GM21619 (cell line): ENCODE data around the gene PRODH.
"Not testable (repeated sequence)": the region's sequence is repeated elsewhere in the genome, so short reads cannot be mapped to it uniquely, and the experiment has no call there.

Source experiments
- ATAC-seq: cut with Tn5 transposase; IDR thresholded peaks from one replicate; pipeline ENCODE4 v1.9.1; 2021; ENCODE audit not compliant: unreplicated experiment

PRODH gene

GRCh38 chr22:18969158-18969942 is 33.3 kb upstream of the PRODH start:
- not testable (repeated sequence) for ATAC-seq

DNA sequence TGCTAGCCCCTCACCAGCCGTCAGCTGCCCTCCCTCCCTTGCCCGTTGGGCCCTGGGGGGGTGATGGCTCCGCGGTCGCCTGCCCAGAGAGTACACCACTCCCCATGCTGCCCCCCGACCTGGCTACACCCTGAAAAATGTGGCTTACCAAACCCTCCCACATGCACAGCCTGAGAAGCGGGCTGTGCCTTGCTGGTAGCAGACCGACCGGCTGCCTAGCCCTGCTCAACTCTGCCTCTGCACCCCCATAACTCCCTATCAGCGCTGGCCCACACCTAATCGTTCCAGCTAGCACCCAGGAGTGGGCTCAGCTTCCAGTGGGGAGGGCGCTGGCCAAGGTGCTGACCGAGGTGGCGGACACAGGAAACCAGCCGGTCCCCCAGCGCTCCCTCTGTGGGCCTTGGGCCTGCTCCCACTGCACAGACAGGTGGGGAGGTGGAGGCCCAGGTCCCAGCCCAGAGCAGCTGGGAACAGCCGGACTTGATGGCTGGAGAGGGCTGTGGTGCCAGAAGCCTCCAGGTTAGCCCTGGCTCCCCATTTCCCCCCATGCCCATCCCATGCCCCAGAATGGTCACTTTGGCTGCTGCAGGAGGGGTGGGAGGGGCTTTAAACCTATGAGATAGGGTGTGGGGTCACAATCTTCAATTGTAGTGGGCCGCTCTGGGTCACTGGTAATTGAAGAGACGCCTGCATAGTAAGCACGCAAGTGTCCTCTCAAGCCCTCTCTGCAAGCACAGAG is 32.1 kb upstream of the PRODH start:
- no peak for ATAC-seq

- not testable (repeated sequence) for ATAC-seq
Observed at GRCh38 chr22:18967391-18968010, 31.4 kb upstream of the PRODH start.

GRCh38 chr22:18966748-18967147 is 30.7 kb upstream of the PRODH start:
- no peak for ATAC-seq

DNA sequence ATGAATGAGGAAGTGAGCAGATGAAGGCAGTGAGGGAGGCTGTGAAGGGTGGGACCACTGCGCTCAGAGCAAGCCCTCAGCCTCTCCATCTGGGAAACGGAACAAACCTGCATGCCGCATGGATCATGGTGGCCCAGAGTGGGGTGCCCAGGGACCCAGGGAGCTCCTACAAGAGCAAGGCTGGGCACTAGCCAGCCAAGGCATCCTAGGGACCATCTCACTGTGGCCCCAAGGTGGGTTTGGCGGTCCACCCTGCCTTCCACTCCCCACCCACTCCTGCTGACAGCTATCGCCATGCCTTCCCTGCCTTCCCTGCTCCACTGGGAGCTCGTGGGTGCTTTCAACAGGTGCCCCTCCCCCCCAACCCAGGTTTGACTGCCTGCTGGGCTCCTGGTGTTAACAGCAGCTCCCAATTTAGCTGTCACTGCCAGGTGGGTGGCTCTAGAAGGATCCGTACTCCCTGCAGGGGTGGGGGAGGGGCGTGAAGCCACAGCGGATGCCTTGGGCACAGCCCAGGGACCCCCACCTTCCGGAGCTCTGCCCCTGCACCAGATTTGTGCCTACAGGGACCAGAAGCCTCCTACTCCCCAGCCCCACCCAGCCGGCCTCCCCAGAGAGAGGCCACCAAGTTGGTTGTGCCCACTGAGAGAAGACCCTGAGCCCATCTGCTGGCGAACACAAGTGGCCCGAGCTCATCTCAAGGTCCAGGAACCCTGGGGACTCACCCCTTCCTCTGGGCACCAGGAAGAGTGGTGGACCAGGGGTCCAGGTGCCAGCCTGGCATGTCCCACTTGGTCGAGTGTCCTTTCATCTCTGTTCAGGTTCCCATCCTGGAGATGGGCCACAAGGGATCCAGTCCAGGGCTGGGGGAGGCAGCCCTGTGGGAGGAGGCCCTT is 29.7 kb upstream of the PRODH start:
- no peak for ATAC-seq

DNA sequence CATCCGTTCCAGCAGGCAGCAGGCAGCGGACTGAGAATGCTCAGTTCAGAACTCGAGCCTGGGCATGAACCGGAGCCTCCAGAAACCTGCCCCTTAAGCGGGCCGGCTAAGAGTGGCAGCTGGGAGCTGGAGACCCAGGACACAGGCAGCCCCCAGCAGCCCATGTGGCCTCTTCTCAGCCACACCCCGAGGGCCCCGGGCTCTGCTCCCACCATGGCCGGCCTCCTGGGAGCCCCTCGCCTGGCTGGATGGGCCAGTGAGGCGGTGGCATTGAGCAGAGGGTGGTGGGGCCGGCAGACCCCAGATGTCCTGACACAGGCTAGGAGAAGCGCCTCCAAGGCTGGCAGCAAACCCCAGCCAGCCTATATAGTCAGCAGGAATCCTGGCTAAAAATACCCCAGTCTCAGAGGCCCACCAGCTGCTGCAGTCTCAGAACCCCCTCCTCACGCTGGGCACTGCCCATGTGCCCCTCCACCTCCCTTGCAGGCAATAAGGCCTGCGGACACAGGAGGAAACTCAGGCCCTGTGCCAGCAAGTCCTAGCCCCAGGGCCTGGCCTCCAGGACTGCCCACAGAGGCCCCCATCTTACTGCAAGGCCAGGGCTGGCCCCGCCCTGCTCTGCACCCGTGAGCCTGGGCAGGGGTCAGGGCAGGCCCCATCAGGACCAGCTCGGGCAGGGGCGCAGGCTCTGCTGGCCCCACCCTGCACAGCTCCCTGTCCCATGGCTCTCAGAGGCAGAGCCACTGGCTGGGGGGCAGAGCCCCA is 28.6 kb upstream of the PRODH start:
- not testable (repeated sequence) for ATAC-seq

DNA sequence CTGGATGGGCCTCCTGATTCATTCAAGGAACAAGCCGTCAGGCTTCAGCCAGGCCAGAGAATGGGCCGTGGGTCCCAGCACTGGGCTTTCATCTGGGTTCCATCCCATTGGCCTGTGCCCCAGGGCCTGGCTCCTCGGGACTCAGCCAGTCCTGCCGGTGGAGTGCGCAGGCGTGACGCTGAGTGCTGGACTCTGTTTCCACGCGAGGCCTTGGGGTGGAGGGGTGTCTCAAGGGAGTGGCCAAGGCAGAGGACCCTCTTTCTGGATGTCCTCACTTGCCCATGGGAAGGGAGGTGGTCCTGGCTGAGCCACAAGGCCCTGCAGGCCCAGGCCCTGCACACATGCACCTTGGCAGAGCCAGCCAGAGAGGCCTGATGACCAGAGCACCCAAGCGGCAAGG is 28.0 kb upstream of the PRODH start:
- not testable (repeated sequence) for ATAC-seq

DNA sequence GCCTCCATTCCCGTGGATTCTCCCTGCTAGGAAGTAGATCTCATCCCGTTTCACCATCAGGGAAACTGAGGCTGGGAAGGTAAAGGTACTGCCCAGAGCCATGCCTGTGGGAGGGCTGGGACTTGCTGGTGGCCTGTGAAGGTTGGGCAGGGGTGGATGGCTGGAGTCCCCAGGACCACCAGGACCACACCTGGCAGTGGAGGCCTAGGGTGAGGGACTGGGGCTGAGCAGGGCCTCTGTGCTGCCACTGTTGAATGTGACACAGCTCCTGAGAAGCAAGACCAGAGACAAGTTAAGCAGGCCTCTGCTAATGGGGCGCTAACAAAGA is 26.2 kb upstream of the PRODH start:
- ATAC-seq = no peak

DNA sequence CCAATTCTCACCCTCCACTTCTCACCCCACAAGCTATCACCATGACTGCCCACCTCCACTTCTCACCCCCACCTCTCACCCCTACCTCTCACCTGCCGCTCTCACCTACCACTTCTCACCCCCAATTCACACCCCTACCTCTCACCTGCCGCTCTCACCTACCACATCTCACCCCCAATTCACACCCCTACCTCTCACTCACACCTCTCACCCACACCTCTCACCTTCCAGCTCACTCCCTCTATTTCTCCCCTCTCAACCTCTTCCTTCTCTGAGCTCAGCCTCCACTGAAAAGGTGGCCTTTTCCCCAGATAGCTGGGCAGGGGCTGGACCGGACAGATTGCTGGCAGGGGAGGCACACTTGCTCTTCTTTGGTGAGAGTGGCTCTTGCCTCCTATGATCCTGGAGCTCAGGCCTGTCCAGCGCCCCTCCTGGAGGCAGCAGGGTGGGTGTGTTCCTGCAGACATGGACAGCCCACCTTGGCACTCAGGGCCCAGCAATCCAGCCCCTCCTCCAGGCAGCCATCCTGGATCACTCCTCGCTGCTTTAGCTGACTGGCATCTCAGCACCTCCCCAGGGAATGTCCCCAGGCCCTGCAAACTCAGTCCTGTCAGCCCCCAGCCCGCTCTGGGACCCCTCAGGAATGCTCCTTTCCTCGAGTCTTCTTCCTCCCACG is 25.7 kb upstream of the PRODH start:
- not testable (repeated sequence) for ATAC-seq

DNA sequence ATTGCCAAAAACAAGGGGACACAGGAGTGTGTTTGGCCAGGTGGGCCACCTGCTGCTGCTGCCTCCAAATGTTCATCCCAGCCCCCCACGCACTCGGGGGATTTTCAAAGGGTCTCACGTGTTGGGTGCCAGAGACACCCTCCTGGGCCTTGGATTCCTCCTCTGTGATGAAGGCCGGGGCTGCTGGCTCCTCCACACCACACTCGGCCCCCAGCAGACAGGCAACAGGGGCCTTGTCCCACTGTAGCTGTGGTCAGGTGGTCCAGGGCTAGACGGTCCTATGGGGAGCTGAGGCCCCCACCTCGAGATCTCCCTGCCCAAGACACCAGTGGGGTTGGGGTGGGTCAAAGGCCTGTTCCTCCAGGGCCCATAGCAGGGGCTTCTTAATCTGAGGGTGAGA is 25.1 kb upstream of the PRODH start:
- ATAC-seq = not testable (repeated sequence)

DNA sequence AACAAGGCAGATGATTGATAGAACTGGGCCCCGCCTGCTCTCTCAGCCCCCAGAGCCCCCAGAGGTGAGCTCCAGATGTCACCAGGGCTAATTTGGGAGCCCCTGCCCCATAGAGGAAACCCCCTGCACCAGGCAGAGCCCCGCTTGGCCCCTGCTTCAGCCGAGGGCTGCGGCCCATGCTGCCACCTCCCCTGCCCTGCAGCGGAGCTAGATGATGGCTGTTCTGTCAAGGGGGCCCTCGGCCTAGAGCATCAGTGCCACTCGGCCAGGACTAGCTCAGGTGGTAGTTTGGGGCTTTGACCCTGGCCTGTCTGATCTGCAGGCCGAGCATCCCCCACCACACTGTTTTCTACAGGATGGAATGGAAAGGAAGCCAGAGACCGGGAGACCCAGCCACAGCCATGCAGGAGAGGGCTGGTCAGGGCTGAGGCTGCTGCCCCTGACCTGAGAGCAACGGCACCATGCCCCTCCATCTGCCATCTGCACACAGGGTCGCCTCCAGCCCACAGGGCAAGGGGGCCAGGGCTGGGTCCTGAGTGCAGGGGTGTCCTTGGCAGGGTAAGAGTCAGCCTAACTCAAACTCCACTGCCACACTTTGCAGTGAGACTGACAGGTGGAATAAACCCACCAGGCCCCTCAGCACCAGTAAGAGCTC is 24.2 kb upstream of the PRODH start:
- ATAC-seq = not testable (repeated sequence)

- not testable (repeated sequence) for ATAC-seq
Observed at GRCh38 chr22:18959741-18960140, 23.6 kb upstream of the PRODH start.

- not testable (repeated sequence) for ATAC-seq
Observed at GRCh38 chr22:18959266-18959665, 23.2 kb upstream of the PRODH start.

- not testable (repeated sequence) for ATAC-seq
Observed at GRCh38 chr22:18958738-18959137, 22.6 kb upstream of the PRODH start.

DNA sequence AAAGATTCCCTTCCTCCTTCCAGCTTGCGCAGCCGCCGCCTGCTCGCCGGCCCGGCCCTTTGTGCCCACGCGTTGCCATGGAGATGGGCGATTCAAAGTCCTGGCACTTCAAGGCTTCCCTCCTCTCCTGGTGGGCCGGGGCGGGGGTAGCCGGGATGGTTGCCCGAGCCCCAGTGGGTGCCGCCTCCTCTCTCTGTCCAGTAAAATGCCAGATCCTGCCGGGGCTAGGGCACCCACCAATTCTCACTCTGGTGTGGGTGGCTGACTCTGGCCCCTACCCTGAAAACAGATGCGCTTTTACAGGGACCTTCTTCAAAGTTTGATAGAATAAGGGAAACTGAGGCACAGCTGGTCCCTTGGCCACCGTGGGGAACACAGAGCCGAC is 22.2 kb upstream of the PRODH start:
- not testable (repeated sequence) for ATAC-seq

- not testable (repeated sequence) for ATAC-seq
Observed at GRCh38 chr22:18957621-18958320, 21.7 kb upstream of the PRODH start.

GRCh38 chr22:18956956-18957355 is 20.9 kb upstream of the PRODH start:
- not testable (repeated sequence) for ATAC-seq

DNA sequence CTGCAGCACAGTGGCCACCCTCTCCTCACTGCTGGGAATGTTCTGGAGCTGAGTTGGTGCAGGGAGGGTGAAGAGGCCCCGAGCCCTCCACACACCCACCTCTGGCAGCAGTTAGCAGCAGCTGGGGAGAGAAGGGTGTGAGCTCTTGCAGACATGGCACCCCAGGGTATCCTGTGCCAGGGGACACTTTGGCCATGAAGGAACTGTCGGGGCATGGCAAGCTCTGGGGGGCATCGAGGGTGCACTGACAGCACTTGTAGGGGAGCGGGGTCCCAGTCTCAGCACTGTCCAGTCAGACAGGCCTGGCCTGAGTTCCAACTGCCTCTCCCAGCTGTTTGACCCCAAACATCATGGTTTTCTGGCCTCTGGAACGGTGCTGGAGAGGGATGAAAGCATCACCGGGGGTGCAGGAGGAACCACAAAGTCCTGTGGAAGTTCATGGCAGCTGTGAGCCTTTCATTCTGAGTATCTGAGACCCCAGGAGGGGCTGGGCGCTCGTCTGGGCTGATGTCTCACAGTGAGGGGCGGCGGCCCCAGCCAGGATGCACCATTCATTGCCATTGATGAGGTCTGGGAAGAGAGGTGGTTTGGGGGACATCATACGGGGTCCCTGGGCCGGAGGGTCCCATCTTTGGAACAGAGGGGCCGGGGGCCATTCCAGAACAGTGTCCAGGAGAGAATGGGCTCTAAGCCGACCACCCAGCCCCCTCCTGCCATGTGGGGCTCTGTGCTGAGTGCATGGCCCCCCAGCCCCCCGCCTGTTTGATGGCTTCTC is 20.2 kb upstream of the PRODH start:
- not testable (repeated sequence) for ATAC-seq
